Left hindlimb (tissue), 1 donor: ENCODE measurements around the gene GPBAR1.
"Not testable (repeated sequence)": the region's sequence is repeated elsewhere in the genome, so short reads cannot be mapped to it uniquely, and the experiment has no call there.

ENCODE experiments used
- DNase-seq: peaks from one replicate; pipeline ENCODE4 v3.0.0-alpha.2; 2018

Gene GPBAR1

GRCh38 chr2:218270721-218271486 lies 10.1 kb downstream of the GPBAR1 start:
- DNase-seq: no peak

- no peak for DNase-seq
These were observed 10.6 kb downstream of the GPBAR1 start for GRCh38 chr2:218271487-218271797.

DNA sequence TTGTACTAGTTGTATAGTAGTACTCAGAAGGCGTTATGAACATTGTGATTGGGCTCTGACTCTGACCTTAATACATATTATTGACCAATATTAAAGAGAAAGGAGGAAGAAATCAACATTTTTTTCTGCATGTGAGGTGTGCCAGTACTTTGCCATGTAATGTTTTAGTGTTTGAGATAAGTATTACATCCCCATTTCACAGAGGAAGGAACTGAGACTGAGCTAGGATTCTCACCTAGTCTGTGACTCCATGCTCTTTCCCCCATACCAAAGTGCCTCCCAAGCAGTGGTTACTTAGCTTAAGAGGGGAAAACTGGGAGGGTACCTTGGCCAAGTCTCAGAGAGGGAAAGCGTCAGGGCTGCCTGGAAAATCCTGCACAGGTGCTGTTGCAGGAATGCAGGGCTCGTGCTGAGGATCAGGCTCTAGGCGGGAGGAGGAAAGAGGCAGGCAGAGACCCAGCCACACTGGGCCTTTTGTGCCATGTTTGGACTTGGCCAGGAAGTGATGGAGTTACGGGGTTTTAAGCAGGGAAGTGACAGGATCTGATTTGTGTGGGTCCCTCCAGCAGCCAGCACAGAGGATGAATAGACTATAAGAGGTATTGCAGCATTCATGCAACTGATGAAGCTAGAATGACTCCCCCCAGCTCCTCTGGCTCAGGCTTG lies 11.2 kb downstream of the GPBAR1 start:
- no peak for DNase-seq

GRCh38 chr2:218272531-218273212 lies 11.9 kb downstream of the GPBAR1 start:
- DNase-seq: peak; percentile 85

GRCh38 chr2:218273214-218273907 lies 12.5 kb downstream of the GPBAR1 start:
- DNase-seq: not testable (repeated sequence)

GRCh38 chr2:218273908-218274249 lies 13.1 kb downstream of the GPBAR1 start:
- no peak for DNase-seq

DNA sequence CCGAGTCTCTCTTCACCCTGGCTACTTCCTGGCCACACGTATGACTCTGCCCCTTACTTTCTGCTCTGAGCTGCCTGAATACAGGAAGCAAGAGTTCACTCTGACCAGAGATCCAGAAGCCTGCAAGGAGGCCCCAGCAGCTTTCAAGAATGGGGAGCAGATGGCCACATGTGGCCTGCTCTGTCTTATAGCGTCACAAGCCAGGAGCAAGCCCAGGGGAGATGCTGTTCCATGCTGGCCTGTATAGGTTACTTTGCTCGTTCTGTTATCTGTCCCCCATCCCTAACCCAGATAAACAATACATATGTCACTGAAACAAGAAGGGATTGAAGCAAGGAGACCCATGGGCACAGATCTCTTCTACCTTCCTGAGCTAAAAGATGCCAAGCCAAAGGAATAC lies 13.8 kb downstream of the GPBAR1 start:
- DNase-seq: no peak

DNA sequence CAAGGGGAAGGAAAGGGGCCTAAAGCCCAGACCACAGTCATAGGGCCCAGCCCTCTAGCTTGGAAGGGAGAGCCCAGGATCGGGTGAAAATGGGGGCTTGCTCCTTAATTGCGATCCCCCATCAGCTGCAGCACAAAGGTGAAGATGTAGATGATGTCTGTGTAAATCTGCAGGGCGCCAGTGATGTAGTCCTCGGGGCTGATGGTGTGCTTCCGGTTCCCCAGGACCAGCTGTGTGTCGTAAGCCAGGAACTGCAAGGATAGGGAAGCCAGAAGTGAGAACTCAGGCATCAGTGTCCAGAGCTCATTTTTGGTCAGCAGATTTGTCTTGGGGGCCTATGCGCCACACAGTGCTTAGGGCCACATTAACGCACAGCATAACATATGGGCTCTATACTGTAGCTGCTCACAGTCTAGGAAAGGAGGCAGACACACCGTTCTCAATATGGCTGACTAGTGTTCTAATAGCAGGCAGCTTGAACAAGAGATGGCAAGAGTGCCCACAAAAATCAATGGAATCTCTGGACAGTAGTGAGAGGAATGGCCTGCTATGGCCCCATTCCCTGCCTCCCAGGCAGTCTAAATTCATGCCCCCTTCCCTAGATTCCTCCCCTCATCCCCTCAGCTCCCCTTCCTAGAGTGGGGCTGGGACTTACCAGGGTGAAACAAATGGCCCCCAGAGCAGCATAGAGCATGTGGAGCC lies 14.7 kb downstream of the GPBAR1 start:
- DNase-seq: no peak

- no peak for DNase-seq
These were observed 16.4 kb downstream of the GPBAR1 start for GRCh38 chr2:218276986-218277755.

DNA sequence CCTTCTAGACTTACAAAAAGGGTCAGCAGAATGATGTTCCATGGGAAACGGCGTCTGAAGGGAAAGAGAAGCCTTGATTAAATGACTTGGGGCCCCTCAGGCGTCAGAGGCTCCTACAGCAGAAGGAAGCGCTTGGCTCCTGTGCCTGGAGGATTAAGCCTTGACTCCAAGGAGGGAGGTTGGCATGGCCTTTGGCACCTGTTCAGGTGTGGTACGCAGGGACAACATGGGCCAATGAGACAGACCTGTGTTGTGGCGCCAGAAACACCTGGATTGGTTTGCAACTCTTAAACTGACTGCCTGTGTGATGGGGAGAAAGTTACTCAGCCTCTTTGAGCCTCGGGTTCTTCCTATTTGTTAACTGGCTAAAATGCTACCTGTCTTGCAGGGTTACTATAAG lies 17.1 kb downstream of the GPBAR1 start:
- DNase-seq: peak; percentile 17

DNA sequence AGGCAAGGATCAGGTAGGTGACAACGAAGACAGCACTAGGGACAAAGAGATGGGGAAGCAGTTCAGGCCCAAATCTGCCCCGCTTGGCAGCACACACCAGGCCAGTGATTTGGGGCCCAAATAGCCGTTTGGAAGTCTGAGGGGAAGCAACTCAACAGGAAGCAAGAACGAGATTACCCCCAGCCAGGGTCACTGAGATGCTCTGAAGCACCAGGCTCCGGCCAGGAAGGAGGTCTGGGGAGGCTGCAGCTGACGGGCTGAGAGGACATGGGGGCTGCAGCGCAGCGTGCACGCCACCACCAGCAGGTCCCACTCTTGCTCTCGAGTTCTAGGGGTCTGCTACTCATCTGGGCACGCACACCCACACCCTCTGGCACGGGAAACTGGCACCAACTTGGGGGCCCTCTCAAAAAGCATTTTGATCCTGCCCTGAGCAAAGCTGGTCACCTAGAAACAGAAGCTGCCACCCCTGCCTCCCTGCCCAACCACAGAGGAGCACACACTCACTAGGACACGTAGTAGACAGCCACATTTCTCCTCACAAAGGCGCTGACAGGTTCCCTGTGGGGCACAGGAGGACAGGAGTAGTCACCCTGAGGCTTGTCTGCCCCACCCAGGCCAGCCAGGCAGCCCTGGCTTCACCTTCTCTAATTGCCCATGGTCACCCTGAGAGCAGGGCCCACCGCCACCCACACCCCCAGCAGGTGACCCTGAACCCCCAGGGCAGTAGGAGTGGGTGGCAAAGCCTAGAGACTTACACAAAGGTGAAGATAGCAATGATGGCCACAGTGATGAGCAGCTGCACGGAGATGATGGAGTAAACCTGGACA lies 17.9 kb downstream of the GPBAR1 start:
- DNase-seq: peak; percentile 4

GRCh38 chr2:218280260-218280870 lies 19.6 kb downstream of the GPBAR1 start:
- no peak for DNase-seq

DNA sequence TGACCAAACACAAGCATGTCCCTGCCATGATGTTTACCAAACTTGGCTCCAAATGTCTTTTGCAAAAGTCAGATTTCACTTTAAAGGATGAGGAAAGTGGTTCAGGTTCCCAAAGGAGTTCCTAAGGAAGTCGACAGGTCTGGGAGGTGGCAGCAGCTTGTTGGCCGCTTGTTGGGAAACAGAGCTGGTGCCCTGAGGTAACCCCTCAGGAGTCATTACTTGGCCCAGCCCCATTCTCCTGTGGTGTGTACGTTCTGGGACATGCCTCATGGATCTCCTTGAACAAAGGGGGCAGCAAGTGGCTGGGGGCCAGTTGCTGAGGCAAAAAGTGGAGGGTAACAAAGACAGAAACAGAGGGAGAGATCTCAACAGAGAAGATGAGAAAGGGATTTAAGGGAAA lies 20.6 kb downstream of the GPBAR1 start:
- no peak for DNase-seq

GRCh38 chr2:218282173-218282991 lies 21.6 kb downstream of the GPBAR1 start:
- no peak for DNase-seq

- no peak for DNase-seq
These were observed 23.4 kb downstream of the GPBAR1 start for GRCh38 chr2:218284106-218284811.

DNA sequence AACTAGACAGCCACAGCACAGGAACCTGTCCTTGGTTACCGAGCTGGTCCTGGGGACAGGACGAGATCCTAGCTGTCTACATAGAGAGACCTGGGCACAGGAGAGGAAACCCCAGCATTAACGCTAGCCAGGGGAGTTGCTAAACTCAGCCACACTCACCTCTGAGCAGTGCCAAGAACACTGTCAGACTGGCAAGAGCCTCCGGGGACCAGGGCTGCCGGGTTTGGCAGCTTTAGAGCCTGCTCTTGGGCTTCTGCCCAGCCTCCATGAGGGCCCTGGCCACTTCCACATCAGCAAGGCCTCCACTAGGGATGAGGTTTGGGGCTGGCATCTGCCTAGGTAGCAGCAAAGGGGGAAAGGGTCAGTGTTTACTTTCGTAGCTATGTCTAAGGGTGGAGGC lies 24.8 kb downstream of the GPBAR1 start:
- no peak for DNase-seq

- peak; percentile 94 for DNase-seq
These were observed 26.0 kb downstream of the GPBAR1 start for GRCh38 chr2:218286570-218287459.
